GM12801 (cell line): ENCODE results near the gene PFDN1.

Source experiments
- TF ChIP-seq, protein P1 (sequence below): IDR thresholded peaks from one replicate; pipeline ENCODE4 v1.5.1; 2011; ENCODE audit warnings: control low read depth; ENCODE audit not compliant: insufficient read length; ENCODE audit errors: extremely low read depth

Gene PFDN1

GRCh38 chr5:140246378-140247122, 56.4 kb downstream of the PFDN1 start:
- TF ChIP-seq, protein P1, sequence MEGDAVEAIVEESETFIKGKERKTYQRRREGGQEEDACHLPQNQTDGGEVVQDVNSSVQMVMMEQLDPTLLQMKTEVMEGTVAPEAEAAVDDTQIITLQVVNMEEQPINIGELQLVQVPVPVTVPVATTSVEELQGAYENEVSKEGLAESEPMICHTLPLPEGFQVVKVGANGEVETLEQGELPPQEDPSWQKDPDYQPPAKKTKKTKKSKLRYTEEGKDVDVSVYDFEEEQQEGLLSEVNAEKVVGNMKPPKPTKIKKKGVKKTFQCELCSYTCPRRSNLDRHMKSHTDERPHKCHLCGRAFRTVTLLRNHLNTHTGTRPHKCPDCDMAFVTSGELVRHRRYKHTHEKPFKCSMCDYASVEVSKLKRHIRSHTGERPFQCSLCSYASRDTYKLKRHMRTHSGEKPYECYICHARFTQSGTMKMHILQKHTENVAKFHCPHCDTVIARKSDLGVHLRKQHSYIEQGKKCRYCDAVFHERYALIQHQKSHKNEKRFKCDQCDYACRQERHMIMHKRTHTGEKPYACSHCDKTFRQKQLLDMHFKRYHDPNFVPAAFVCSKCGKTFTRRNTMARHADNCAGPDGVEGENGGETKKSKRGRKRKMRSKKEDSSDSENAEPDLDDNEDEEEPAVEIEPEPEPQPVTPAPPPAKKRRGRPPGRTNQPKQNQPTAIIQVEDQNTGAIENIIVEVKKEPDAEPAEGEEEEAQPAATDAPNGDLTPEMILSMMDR = no peak

DNA sequence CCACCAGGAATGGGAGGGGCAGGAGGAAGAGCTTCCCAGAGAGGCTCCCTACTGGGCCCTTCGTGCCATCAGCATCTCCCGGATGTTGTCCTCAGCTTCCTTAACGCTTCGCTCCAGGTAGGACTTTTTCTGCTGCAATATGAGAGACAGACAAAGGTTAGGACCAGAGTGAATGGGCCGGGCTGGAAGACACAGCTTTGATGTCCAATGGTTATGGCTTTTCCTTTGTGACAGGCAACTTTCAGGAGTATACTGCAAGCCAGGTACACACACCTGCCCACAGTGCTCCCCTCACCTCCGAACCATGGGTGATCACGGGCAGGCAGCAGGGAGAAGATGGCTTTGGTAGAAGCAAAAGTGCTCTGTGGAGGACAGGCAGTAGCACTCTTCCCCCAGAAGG, 57.0 kb downstream of the PFDN1 start:
- TF ChIP-seq, protein P1 = no peak

- TF ChIP-seq, protein P1 = no peak
Observed at GRCh38 chr5:140245341-140245740, 57.6 kb downstream of the PFDN1 start.

DNA sequence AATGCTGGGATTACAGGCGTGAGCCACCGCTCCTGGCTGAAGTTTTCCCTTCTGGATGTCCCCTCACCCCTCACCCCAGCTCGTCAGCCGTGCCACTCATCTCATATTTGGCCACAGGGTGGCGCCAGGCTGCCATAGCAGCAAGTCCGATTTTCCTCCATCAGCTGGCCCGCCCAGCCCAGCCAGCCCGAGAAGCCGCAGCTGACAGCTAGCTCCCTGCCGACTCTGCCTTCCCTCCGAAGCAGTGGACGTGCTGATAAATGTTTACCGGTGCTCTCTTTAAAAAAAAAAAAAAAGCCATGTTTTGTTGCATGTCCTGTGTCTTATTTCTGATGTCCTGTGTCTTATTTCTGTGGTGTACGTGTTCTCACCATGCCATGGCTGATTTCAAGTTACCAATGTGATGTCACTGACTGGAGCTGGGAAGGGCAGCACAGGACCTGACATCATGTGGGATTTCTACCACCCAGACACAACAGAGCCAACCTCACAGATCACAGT, 58.3 kb downstream of the PFDN1 start:
- TF ChIP-seq, protein P1 = no peak

- TF ChIP-seq, protein P1 = no peak
Observed at GRCh38 chr5:140243706-140244250, 59.1 kb downstream of the PFDN1 start.

DNA sequence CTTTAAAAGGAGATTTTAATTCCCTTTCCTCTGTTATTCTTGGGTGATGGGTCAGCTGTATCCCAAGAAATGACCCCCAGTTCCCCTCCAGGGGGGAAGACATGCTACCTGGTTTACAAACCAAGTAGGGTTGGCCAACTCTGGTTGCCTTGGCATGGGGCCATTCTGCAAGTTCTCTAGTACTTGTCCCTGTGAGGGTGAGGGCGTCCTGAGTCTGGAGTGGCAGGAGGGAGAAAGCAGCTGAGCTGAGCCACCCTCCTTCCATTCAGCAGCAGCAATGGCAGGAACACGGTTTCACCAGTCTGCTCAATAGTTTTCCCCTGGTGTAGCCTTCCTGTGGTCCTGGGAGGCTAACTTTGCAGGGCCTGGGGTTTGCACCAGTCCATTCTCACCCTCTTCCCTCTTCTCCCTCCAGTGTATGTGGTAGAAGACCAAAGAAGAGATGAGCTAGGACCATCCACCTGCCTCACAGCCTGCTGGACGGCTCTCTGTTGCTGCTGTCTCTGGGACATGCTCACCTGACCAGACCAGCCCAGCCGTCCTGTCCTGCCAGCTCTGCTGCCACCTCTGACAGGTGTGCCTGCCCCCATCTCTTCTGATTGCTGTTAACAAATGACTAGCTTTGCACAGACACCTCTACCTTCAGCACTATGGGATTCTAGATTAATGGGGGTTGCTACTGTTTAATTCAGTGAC, 59.9 kb downstream of the PFDN1 start:
- TF ChIP-seq, protein P1 = no peak

DNA sequence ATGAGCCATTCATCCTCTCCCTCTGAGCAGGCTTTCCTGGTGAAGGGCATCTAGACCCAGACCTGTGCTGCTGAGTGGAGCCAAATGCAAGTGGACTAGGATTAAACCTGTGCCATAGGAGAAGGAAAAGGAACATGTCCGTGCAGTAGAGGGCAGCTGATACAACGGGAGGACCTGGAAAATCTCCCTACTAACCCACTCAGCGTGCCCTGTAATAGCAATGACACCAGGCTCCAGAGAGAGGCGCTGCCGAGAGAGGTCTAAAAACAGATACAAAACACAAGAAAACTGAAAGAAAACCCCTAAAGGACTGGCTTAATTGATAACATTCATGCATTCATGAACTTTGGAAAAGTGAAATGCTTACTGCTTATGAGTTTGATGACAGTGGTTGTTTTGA, 60.8 kb downstream of the PFDN1 start:
- TF ChIP-seq, protein P1 = no peak
